A549 (cell line): ENCODE data around the gene ARL6IP5. TPM values are rescaled to one million over a fixed set of nuclear protein-coding genes. Genes with fewer than 3 reads are reported as not detected.

Experiments
- ATAC-seq, 2 experiments: fragments of 200-7000 bp in 1 of 2; fragments of >200 bp in 1 of 2; cut with Nextera tagmentation in 1 of 2; cut with Tn5 transposase in 1 of 2; 3 replicates each; pipeline versions ENCODE4 v1.8.0 to v1.9.1; 2018 to 2020; ENCODE audit warnings: mild to moderate bottlenecking in 1 of 2, moderate library complexity in 1 of 2
- CTCF ChIA-PET: fragments of 300-600 bp; sonication (Branson Sonifier 250); formaldehyde crosslinking; extraction: SDS; loops from one replicate; lab custom pipeline; 2021; ENCODE audit warnings: antibody characterized with exemption, inconsistent platforms; lab: Yijun Ruan, JAX
- POLR2A ChIA-PET: fragments of 350-600 bp; formaldehyde crosslinking; extraction: SDS; loops from one replicate; lab custom pipeline; 2021; ENCODE audit warnings: antibody characterized with exemption, inconsistent platforms; lab: Yijun Ruan, JAX
- DNase-seq, 2 experiments: peaks; one replicate each; pipeline versions ENCODE4 v3.0.0 to v3.0.0-alpha.2; 2011 to 2016; ENCODE audit warnings: low read depth in 1 of 2, low spot score in 1 of 2
- FAIRE-seq: peaks from 2 replicates; lab custom pipeline; 2011; peaks lifted over from hg19 to GRCh38; lab: Jason Lieb, UNC
- H3K27ac ChIP-seq, 2 experiments: fragments of >200 bp; sonication (Bioruptor Twin); formaldehyde crosslinking; 3 replicates each; pipeline ENCODE4 v1.5.1; 2016 to 2017
- H3K4me1 ChIP-seq: fragments of >200 bp; sonication (Bioruptor Twin); formaldehyde crosslinking; 3 replicates; pipeline ENCODE4 v1.6.1; 2016
- H3K4me2 ChIP-seq: fragments of >200 bp; sonication (Bioruptor Twin); formaldehyde crosslinking; 3 replicates; pipeline ENCODE4 v1.6.1; 2016
- H3K4me3 ChIP-seq: fragments of >200 bp; sonication (Bioruptor Twin); formaldehyde crosslinking; 3 replicates; pipeline ENCODE4 v1.5.1; 2016
- H3K9me3 ChIP-seq: fragments of >200 bp; sonication (Bioruptor Twin); formaldehyde crosslinking; 3 replicates; pipeline ENCODE4 v1.6.1; 2016
- CEBPB ChIP-seq, 2 experiments: fragments of >200 bp in 1 of 2; sonication (Bioruptor Twin) in 1 of 2; formaldehyde crosslinking in 1 of 2; IDR thresholded peaks; 2 replicates each; pipeline ENCODE4 v1.6.1; 2012 to 2016
- CHD4 ChIP-seq: fragments of 200-600 bp; sonication (generic); IDR thresholded peaks from 2 replicates; pipeline ENCODE4 v1.6.1; 2016; ENCODE audit warnings: antibody characterized with exemption, mild to moderate bottlenecking, borderline replicate concordance
- CTCF ChIP-seq: fragments of >200 bp; sonication (Bioruptor Twin); formaldehyde crosslinking; IDR thresholded peaks from 3 replicates; pipeline ENCODE4 v1.5.1; 2016
- EHMT2 ChIP-seq: fragments of 200-600 bp; sonication (generic); IDR thresholded peaks from 2 replicates; pipeline ENCODE4 v1.6.1; 2016; ENCODE audit warnings: antibody characterized with exemption, low read depth, mild to moderate bottlenecking, moderate library complexity
- ELK1 ChIP-seq: fragments of 150-350 bp; IDR thresholded peaks from 2 replicates; pipeline ENCODE4 v1.6.1; 2014; ENCODE audit warnings: low read depth, mild to moderate bottlenecking, low read length
- FOSB ChIP-seq: fragments of 250-450 bp; sonication (Bioruptor Pico); IDR thresholded peaks from 2 replicates; pipeline ENCODE4 v1.5.0; 2020; ENCODE audit warnings: mild to moderate bottlenecking, moderate library complexity
- FOSL2 ChIP-seq, 2 experiments: fragments of 450-650 bp in 1 of 2; fragments of >200 bp in 1 of 2; sonication (Bioruptor Twin) in 1 of 2; formaldehyde crosslinking; IDR thresholded peaks; 2 replicates each; pipeline versions ENCODE4 v1.5.0 to v1.6.1; 2016 to 2020; ENCODE audit warnings: mild to moderate bottlenecking in 1 of 2, moderate library complexity in 1 of 2
- GATA3 ChIP-seq: IDR thresholded peaks from 2 replicates; pipeline ENCODE4 v1.6.1; 2012; ENCODE audit warnings: borderline replicate concordance
- HDAC2 ChIP-seq: fragments of 200-600 bp; sonication (generic); IDR thresholded peaks from 2 replicates; pipeline ENCODE4 v1.6.1; 2016
- HOXB5 ChIP-seq: fragments of 250-450 bp; sonication (Bioruptor Pico); IDR thresholded peaks from 2 replicates; pipeline ENCODE4 v1.5.0; 2020; ENCODE audit warnings: mild to moderate bottlenecking, moderate library complexity
- KDM1A ChIP-seq: fragments of 200-600 bp; sonication (generic); IDR thresholded peaks from 2 replicates; pipeline ENCODE4 v1.6.1; 2016; ENCODE audit warnings: low read depth, mild to moderate bottlenecking
- MAX ChIP-seq: IDR thresholded peaks from 2 replicates; pipeline ENCODE4 v1.6.1; 2012
- NPAS2 ChIP-seq: fragments of 250-450 bp; sonication (Bioruptor Pico); IDR thresholded peaks from 2 replicates; pipeline ENCODE4 v1.8.0; 2022; ENCODE audit warnings: mild to moderate bottlenecking, moderate library complexity, borderline replicate concordance
- POLR2AphosphoS2 ChIP-seq: conservative IDR thresholded peaks from 2 replicates; pipeline ENCODE4 v1.6.1; 2012; ENCODE audit warnings: low read length, improper control_type of control experiment, inconsistent platforms
- RARB ChIP-seq: fragments of 250-450 bp; sonication (Bioruptor Pico); IDR thresholded peaks from 2 replicates; pipeline ENCODE4 v1.8.0; 2021; ENCODE audit warnings: mild to moderate bottlenecking, moderate library complexity
- RNF2 ChIP-seq: fragments of 200-600 bp; sonication (generic); IDR thresholded peaks from 2 replicates; pipeline ENCODE4 v1.6.1; 2016; ENCODE audit warnings: low read depth, mild to moderate bottlenecking, antibody characterized with exemption, moderate library complexity, borderline replicate concordance
- TFCP2L1 ChIP-seq: fragments of 250-450 bp; sonication (Bioruptor Pico); IDR thresholded peaks from 2 replicates; pipeline ENCODE4 v1.5.0; 2021; ENCODE audit warnings: mild to moderate bottlenecking
- ZC3H11A ChIP-seq: fragments of 450-650 bp; IDR thresholded peaks from 2 replicates; pipeline ENCODE4 v1.6.1; 2014; ENCODE audit warnings: antibody characterized with exemption, mild to moderate bottlenecking
- ZSCAN20 ChIP-seq: fragments of 250-450 bp; sonication (Bioruptor Pico); IDR thresholded peaks from 2 replicates; pipeline ENCODE4 v1.8.0; 2022; ENCODE audit warnings: mild to moderate bottlenecking, moderate library complexity
- WGBS: methylation state at CpG from one replicate; pipeline ENCODE4 v1.1.6; 2017; ENCODE audit errors: missing lambda C conversion rate; 5-methylcytosine and 5-hydroxymethylcytosine counted together
- polyA plus RNA-seq, 4 experiments: library from polyadenylated mRNA; depleted of rRNA in 3 of 4; stranded (reverse); fragments of >200 nt; fragmentation: RNase III in 1 of 4; extraction: RNeasy Plus Mini Kit Qiagen cat#74134 plus additional on column Dnase treatment in 1 of 4; gene quantifications; 2 replicates in 3 of 4; 3 replicates in 1 of 4; pipeline ENCODE4 v1.2.3, GENCODE V29; 2011 to 2017
- TF ChIP-seq, protein P1 (sequence below): IDR thresholded peaks from 2 replicates; pipeline ENCODE4 v1.6.1; 2012; ENCODE audit warnings: low read depth, borderline replicate concordance

The ARL6IP5 gene
- polyA plus RNA-seq, 2 of the 4 experiments (the other 2 are of a cell fraction) = 73.8 to 109 TPM

DNA sequence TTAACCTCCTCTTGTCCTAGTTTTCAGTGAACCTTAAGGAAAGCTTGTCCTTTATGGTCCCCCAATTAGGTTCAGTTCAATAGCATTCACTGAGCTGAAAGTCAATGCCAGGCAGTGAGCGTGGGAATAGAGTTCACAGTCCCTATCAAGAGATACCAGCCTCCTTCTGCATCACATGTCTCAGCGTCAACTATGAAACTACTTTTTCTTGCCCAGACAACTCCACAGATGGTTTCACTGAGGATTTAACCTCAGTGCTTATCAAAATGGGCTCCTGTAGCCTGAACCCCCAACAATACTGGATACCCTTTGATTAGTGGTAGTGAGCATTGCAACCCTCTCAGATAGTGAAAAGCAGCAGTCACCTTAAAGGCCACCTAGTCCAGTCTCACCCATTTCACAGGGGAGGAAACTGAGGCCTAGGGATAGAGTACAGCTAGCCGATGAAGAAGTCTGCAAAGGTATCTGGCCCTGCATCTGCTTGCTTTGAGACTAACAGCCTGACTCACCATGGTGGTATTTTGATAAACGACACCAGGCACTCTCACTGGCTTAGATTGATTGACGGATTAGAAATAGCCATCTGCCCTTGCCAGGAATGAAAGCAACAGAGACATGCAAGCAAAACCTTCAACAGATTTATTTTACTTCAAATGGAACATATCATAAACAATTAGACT is 3.0 kb upstream of the ARL6IP5 start:
- Histone ChIP-seq H3K27ac (peak overlapping the region; percentile 76 to 96; a peak in 5 of 6 replicates), H3K4me3 (no peak overlapping the region), H3K9me3 (no peaks in the 10 kb centered on the region), H3K4me2 (peak overlapping the region; percentile 95), H3K4me1 (peaks cover 54% of the 10 kb centered on the region)
- FAIRE-seq = no peak
- 37% methylated on average over 5 of the region's 5 CpGs for WGBS
- TF ChIP-seq KDM1A (peak; percentile 72; the same call in 1 of the 2 replicates), GATA3 (peak; percentile 28; the same call in 1 of the 2 replicates), MAX (0 out of 2 replicates have a peak, but pooled peaks have one; percentile 18), ELK1 (no peak), RNF2 (no peak)
- CTCF ChIA-PET = interaction anchor here (0.5 kb wide), 1 partner anchor 220 kb away, joined by 3 read pairs; no protein-coding TSS in a partner anchor
- peak in 1 of 2 experiments; percentile 43 for DNase-seq
- ATAC-seq = no peak
- POLR2A ChIA-PET = interaction anchor here (2.0 kb wide), 1 partner anchor 29 kb away, joined by 4 read pairs; the partner anchor contains the start of gene TMF1

DNA sequence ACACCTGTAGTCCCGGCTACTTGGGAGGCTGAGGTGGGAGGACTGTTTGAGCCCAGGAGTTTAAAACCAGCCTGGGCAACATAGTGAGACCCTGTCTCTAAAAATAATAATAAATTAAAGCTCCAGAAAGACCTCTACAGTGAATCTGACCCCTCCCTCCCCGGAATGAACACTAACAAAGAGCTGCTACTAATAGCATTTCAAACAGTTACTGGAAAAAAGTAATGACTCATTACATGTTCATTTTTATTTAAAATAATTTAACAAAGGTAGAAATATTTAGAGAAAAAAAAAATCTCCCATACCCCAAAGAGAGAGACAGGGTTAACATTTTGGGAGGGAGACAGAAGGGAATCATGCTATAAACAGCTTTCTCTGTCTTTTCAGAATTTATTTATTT is 2.4 kb upstream of the ARL6IP5 start:
- ChIA-PET CTCF (no interaction called here), POLR2A (interaction anchor here (2.0 kb wide), 1 partner anchor 30 kb away, joined by 4 read pairs; the partner anchor contains the start of gene TMF1)
- H3K27ac ChIP-seq = peak overlapping the region; percentile 76 to 96

More for the DNA sequence above, 2.4 kb upstream of the ARL6IP5 start:
- no peak for ATAC-seq
- H3K4me3 ChIP-seq = no peak overlapping the region
- no peak for DNase-seq
- FAIRE-seq = no peak
- no peaks in the 10 kb centered on the region for H3K9me3 ChIP-seq
- peaks cover 60% of the 10 kb centered on the region for H3K4me1 ChIP-seq
- 24% methylated on average over 2 of the region's 2 CpGs for WGBS
- TF ChIP-seq GATA3 (no peak), ZSCAN20 (CRISPR knock-in tag) (no peak), FOSB (no peak), EHMT2 (no peak), RARB (no peak), ZC3H11A (no peak), CHD4 (no peak), POLR2AphosphoS2 (no peak), ELK1 (no peak), HDAC2 (no peak), HOXB5 (no peak), FOSL2 (IDR thresholded peaks at IDR 0.05) (no peak), FOSL2 (CRISPR knock-in tag; IDR thresholded peaks at IDR 0.05) (no peak), NPAS2 (CRISPR knock-in tag) (no peak), CTCF (no peak), TFCP2L1 (CRISPR knock-in tag) (no peak), CEBPB (IDR thresholded peaks at IDR 0.05) (no peak), KDM1A (no peak)
- TF ChIP-seq, protein P1, sequence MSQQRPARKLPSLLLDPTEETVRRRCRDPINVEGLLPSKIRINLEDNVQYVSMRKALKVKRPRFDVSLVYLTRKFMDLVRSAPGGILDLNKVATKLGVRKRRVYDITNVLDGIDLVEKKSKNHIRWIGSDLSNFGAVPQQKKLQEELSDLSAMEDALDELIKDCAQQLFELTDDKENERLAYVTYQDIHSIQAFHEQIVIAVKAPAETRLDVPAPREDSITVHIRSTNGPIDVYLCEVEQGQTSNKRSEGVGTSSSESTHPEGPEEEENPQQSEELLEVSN = no peak
- H3K4me2 ChIP-seq = peak overlapping the region; percentile 95
